Measurements from ENCODE around the gene BANK1.

DNA sequence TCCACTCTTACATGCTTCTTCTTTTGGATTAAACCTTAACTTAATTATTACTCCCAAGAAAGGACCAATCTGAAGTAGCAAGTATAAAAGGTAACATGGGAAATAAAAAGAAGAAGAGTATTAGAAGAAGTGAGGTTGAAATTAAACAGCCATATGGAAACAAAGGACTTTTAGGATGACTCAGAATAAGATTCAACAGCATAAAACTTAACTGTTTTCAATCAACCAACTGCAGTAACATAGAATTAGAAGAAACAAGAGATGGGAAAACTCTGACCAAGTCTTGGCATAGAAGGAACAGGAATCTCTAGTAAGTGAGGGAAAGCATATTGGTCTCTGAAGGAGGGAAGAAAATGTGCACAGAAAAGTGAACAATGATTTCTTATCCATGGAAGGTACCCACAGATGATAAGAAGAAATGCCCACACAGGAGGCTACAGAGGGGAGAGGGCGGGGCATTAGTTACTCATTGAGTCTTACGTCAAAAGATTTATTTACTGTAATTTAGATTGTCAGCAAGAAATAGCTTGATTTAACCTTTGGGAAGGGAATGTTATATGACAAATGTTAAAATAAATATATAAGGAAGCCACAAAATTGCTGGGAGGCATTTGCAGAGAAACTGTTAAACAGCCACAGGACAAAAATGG is 177.3 kb downstream of the BANK1 start:
- TF ChIP-seq CTCF (conservative IDR thresholded peaks at IDR 0.05; ENCODE audit: low read length) (no peak), EZH2phosphoT487 (IDR thresholded peaks at IDR 0.05; ENCODE audit: borderline replicate concordance, low read depth, low read length) (no peak)
